Nephron (organoid): Measurements from ENCODE around the gene KITLG.

ENCODE experiments used
- H3K27ac Mint-ChIP-seq, 3 experiments: 2 replicates each; pipeline ENCODE4 v1.8.0; 2020; ENCODE audit warnings: mixed read lengths in 3 of 3, mild to moderate bottlenecking in 2 of 3, moderate library complexity in 1 of 3
- H3K27me3 Mint-ChIP-seq: 2 replicates; pipeline ENCODE4 v1.8.0; 2021; ENCODE audit warnings: low read depth, mild to moderate bottlenecking, moderate library complexity, mixed read lengths
- H3K36me3 Mint-ChIP-seq: 2 replicates; pipeline ENCODE4 v1.8.0; 2020; ENCODE audit warnings: low read depth, mixed read lengths
- H3K4me1 Mint-ChIP-seq: 2 replicates; pipeline ENCODE4 v1.8.0; 2020; ENCODE audit warnings: mixed read lengths
- H3K4me3 Mint-ChIP-seq, 3 experiments: 2 replicates each; pipeline ENCODE4 v1.8.0; 2020; ENCODE audit warnings: mild to moderate bottlenecking in 3 of 3, mixed read lengths in 3 of 3, moderate library complexity in 2 of 3
- H3K9me3 Mint-ChIP-seq: 2 replicates; pipeline ENCODE4 v1.8.0; 2020; ENCODE audit warnings: mixed read lengths
- CTCF ChIP-seq, 3 experiments: fragments of 200-600 bp; sonication (generic); IDR thresholded peaks; one replicate each; pipeline ENCODE4 v1.5.0; 2021; ENCODE audit warnings: antibody characterized with exemption in 3 of 3; ENCODE audit not compliant: unreplicated experiment in 3 of 3

The KITLG gene

GRCh38 chr12:88579161-88579517 lies 1.1 kb downstream of the KITLG start:
- Mint-ChIP-seq H3K4me1 (peaks cover 27% of the 10 kb centered on the region), H3K36me3 (no peaks in the 10 kb centered on the region), H3K9me3 (no peaks in the 10 kb centered on the region), H3K27me3 (peaks cover 85% of the 10 kb centered on the region), H3K27ac (peak overlapping the region; percentile 40 to 81 (median 53)), H3K4me3 (peak overlapping the region; percentile 88 to 93 (median 91))
- peak; percentile 0 to 40 (median 31) for TF ChIP-seq CTCF (IDR thresholded peaks at IDR 0.05; ENCODE audit: unreplicated experiment in 3 of 3)

DNA sequence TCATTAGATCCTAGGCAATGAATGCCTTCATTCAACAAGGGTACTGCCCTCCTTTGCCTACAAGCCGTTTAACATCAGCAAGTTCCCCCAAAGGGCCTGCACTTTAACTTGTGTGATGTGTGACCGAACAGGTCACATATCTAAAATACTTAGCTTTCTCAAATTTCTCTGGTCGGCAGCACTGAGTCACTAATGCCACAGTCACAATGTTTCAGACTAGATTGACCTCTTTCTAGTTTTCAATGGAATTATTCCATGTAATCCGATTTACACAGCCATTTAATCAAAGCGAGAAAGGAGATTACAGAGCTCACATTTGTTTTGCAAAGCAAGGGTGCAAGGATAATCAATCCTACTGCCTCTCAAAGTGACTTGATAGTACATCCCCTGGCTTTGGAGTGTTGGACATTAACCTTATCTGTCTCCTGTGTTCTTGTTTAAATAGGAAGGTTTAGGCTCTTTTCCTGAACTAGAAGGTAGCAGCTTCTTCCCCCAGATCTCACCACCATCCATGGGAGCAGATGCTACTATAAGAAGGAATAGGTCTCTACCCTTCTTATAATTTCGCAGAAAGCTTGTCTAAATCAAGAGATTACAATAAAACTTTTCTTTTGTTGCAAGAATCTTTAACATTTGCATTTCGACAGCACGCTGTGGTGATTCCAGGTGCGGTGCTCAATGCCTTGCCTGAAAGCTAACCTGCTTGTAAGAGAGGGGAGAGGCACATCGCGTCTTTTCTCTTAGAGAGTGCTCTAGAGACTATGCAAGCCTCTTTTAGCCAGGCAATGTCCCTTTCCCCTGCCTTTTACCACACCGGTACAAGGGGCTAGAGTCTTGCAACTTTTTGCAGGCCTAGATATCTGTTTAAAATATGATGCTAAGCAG lies 1.8 kb downstream of the KITLG start:
- Mint-ChIP-seq H3K9me3 (no peaks in the 10 kb centered on the region), H3K27ac (peak overlapping the region; percentile 40 to 81 (median 53)), H3K36me3 (no peaks in the 10 kb centered on the region), H3K4me3 (peak overlapping the region; percentile 88 to 93 (median 91)), H3K4me1 (peaks cover 27% of the 10 kb centered on the region), H3K27me3 (peaks cover 83% of the 10 kb centered on the region)
- TF ChIP-seq CTCF (IDR thresholded peaks at IDR 0.05; ENCODE audit: unreplicated experiment in 3 of 3), result no peak

DNA sequence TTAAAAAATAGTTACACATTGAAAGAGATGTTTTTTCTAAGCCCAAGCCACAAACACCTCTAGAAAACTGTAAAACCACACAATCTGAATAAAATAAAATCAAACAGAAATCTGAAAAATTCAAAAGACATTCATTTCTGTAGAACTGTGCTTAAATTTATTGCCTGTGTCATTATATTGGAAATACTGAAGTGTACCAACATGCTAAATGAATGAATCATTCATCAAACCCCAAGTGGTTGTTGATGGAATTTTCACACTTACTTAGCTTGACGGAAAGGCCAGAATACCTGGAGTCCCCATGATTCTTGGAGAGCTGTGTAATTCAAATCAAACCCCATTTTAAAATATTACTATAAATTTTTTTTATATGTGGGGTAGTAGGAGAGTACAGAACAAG lies 2.7 kb downstream of the KITLG start:
- peak overlapping the region; percentile 35 to 59 (median 52) for H3K4me3 Mint-ChIP-seq
- no peaks in the 10 kb centered on the region for H3K9me3 Mint-ChIP-seq
- no peaks in the 10 kb centered on the region for H3K36me3 Mint-ChIP-seq
- no peak for TF ChIP-seq CTCF (IDR thresholded peaks at IDR 0.05; ENCODE audit: unreplicated experiment in 3 of 3)
- peaks cover 81% of the 10 kb centered on the region for H3K27me3 Mint-ChIP-seq
- no peak overlapping the region for H3K27ac Mint-ChIP-seq
- peaks cover 36% of the 10 kb centered on the region for H3K4me1 Mint-ChIP-seq

- Mint-ChIP-seq H3K36me3 (no peaks in the 10 kb centered on the region), H3K4me3 (peak overlapping the region in 1 of 3 experiments; percentile 5)
These were observed 3.4 kb downstream of the KITLG start for GRCh38 chr12:88576866-88577265.

DNA sequence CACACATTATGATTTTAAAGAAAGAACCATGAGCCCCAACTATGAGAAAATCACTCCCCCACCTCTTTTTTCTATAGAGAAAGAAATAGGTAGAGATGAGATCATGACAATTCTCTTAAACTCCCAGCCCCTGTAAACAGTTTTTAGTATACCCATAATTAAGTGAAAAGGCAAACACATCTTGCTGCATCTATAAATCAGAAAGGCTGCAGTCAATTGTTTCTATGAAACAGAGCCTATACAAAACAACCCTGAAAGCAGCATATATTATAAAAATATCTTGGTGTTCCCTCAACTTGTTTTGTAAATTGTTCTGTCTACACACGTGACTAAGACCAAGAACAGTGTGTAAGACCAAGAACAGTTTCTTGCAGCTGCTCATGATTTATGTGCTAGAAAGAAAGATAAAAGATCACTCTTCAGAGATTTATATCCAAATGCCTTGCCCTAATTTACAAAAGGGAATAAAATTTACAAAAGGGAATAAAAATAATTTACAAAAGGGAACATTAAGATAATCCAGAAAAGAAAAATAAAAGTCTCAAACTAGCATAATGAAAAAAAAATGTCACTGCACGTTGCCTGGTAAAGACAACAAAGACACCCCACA lies 4.8 kb downstream of the KITLG start:
- H3K27me3 Mint-ChIP-seq, result peaks cover 70% of the 10 kb centered on the region
- no peaks in the 10 kb centered on the region for H3K36me3 Mint-ChIP-seq
- peak overlapping the region in 1 of 3 experiments; percentile 27 for H3K4me3 Mint-ChIP-seq
- H3K9me3 Mint-ChIP-seq, result no peaks in the 10 kb centered on the region
- TF ChIP-seq CTCF (IDR thresholded peaks at IDR 0.05; ENCODE audit: unreplicated experiment in 3 of 3), result no peak
- H3K4me1 Mint-ChIP-seq, result peaks cover 37% of the 10 kb centered on the region
- H3K27ac Mint-ChIP-seq, result no peak overlapping the region

More at GRCh38 chr12:88576866-88577265, 3.4 kb downstream of the KITLG start:
- no peak for TF ChIP-seq CTCF (IDR thresholded peaks at IDR 0.05; ENCODE audit: unreplicated experiment in 3 of 3)
- no peaks in the 10 kb centered on the region for H3K9me3 Mint-ChIP-seq
- peaks cover 37% of the 10 kb centered on the region for H3K4me1 Mint-ChIP-seq
- H3K27me3 Mint-ChIP-seq, result peaks cover 74% of the 10 kb centered on the region
- H3K27ac Mint-ChIP-seq, result no peak overlapping the region
